D721Med (cell line): ENCODE results near the gene FYB1.

Experiments used
- DNase-seq: peaks from one replicate; pipeline ENCODE4 v3.0.0; 2011; ENCODE audit warnings: low spot score; ENCODE audit not compliant: insufficient read length
- FAIRE-seq: peaks from 2 replicates; lab custom pipeline; 2011; peaks lifted over from hg19 to GRCh38; lab: Jason Lieb, UNC
- CTCF ChIP-seq: IDR thresholded peaks from 2 replicates; pipeline ENCODE4 v1.5.1; 2012; ENCODE audit warnings: mild to moderate bottlenecking, control low read depth; ENCODE audit not compliant: insufficient read depth; ENCODE audit errors: missing control alignments

FYB1 gene

GRCh38 chr5:39083968-39084367 is 135.4 kb downstream of the FYB1 start:
- FAIRE-seq (no peak), DNase-seq (no peak)
- TF ChIP-seq CTCF: no peak

GRCh38 chr5:39082995-39083394 is 136.4 kb downstream of the FYB1 start:
- DNase-seq: no peak
- TF ChIP-seq CTCF: no peak
- FAIRE-seq: no peak

- DNase-seq (peak; percentile 20), FAIRE-seq (peak; percentile 63)
- TF ChIP-seq CTCF: peak; percentile 57
Observed at GRCh38 chr5:39080597-39081204, 138.7 kb downstream of the FYB1 start.

GRCh38 chr5:39080168-39080567 is 139.2 kb downstream of the FYB1 start:
- TF ChIP-seq CTCF: no peak
- DNase-seq (no peak), FAIRE-seq (no peak)

GRCh38 chr5:39079147-39079546 is 140.2 kb downstream of the FYB1 start:
- no peak for FAIRE-seq
- no peak for TF ChIP-seq CTCF

GRCh38 chr5:39076757-39077728 is 142.3 kb downstream of the FYB1 start:
- DNase-seq (no peak), FAIRE-seq (no peak)

More at GRCh38 chr5:39079147-39079546, 140.2 kb downstream of the FYB1 start:
- no peak for DNase-seq

More at GRCh38 chr5:39076757-39077728, 142.3 kb downstream of the FYB1 start:
- TF ChIP-seq CTCF: no peak
